ENCODE results near the gene CEMIP2. TPM values are rescaled to one million over a fixed set of nuclear protein-coding genes. Genes with fewer than 3 reads are reported as not detected.
A peak's percentile ranks its signal among the peaks of the same experiment; 100 is the strongest.

The CEMIP2 gene
- total RNA-seq, 2 experiments from 2014 or later = 43.2 to 55.7 TPM

DNA sequence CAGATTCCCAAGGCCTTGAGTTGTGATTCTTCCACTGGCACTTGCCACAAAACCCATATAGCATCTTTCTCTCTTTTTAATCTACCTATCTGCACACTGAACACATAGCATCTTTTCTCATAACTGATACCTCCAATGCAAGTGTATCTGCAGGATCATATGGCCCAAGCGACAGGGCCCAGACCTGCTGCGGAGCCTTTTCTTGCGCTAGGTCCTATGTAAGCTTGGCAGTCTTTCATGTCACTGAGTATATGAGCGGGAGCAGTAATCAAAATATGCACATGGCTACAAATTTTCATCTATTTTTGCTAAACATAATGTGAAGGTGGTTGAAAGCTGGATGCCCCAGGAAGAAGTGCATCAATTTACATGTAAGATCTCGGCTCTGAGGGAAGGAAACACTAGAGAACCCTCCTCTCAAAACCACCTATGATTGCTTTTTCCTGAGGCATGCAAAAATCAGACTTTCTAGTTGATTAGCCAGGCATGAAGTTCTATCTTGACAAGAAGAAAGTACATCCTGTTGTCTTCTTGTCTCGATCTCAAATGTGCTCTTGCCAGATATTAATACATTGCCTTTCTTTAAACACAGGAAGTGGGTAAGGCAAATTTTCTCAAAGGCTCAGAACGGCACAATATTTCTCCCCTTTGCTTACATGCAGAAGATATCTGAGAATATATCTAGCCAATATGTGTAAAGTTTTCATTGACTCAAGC is 26.9 kb upstream of the CEMIP2 start:
- no peaks in the 10 kb centered on the region for H3K27me3 Mint-ChIP-seq
- H3K27ac Mint-ChIP-seq = peak overlapping the region; percentile 98
- CTCF ChIA-PET = interaction anchor here (0.6 to 4.7 kb wide), 2 partner anchors 12 to 35 kb away, joined by 6 to 14 read pairs; no protein-coding TSS in a partner anchor
- peak; percentile 37 for DNase-seq
- H3K4me3 Mint-ChIP-seq = peak overlapping the region; percentile 39
- H3K4me1 Mint-ChIP-seq = peaks cover 51% of the 10 kb centered on the region
- peaks cover 18% of the 10 kb centered on the region for H3K36me3 Mint-ChIP-seq (ENCODE audit: low read depth)
- POLR2A ChIA-PET = interaction anchor here (0.6 to 1.0 kb wide), 2 partner anchors 17 to 1326 kb away, joined by 4 read pairs; no protein-coding TSS in a partner anchor
- H3K9me3 Mint-ChIP-seq = peaks cover 14% of the 10 kb centered on the region

- H3K9me3 Mint-ChIP-seq = peaks cover 14% of the 10 kb centered on the region
- CTCF ChIA-PET = interaction anchor here (0.6 to 4.7 kb wide), 6 partner anchors 10 to 514 kb away, joined by 3 to 14 read pairs (median 4); no protein-coding TSS in a partner anchor
- peaks cover 18% of the 10 kb centered on the region for H3K36me3 Mint-ChIP-seq (ENCODE audit: low read depth)
- peaks cover 51% of the 10 kb centered on the region for H3K4me1 Mint-ChIP-seq
- no peak overlapping the region for H3K4me3 Mint-ChIP-seq
- no peaks in the 10 kb centered on the region for H3K27me3 Mint-ChIP-seq
- POLR2A ChIA-PET = interaction anchor here (0.8 kb wide), 1 partner anchor 10 kb away, joined by 3 read pairs; no protein-coding TSS in a partner anchor
- no peak for DNase-seq
- H3K27ac Mint-ChIP-seq = peak overlapping the region; percentile 87
Observed at GRCh38 chr9:71793386-71794105, 25.2 kb upstream of the CEMIP2 start.

DNA sequence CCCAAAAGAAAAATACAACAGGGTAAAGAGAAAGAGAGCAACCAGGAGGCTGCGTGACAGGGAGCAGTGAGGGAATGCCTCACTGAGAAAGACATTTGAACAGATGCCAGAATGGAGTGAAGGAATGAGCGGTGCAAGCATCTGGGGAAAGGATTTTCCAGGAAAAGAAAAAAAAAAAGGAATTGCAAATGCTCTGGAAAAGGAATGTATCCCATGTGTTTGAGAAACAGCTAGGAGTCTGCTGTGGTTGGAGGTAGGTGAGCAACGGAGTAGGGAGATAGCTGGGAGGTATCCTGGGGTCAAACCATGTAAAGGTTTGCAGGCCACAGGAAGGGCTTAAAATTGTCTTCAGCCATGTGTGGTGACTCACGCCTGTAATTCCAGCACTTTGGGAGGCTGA is 23.6 kb upstream of the CEMIP2 start:
- DNase-seq = no peak
- Mint-ChIP-seq H3K9me3 (peaks cover 14% of the 10 kb centered on the region), H3K36me3 (ENCODE audit: low read depth) (peaks cover 18% of the 10 kb centered on the region), H3K27ac (no peak overlapping the region), H3K4me3 (no peak overlapping the region), H3K27me3 (no peaks in the 10 kb centered on the region), H3K4me1 (peaks cover 43% of the 10 kb centered on the region)
- ChIA-PET CTCF (interaction anchor here (0.6 to 1.0 kb wide), 6 partner anchors 8 to 1391 kb away, joined by 3 to 4 read pairs (median 3); no protein-coding TSS in a partner anchor), POLR2A (no interaction called here)

- ChIA-PET POLR2A (no interaction called here), CTCF (interaction anchor here (0.6 kb wide), 1 partner anchor 23 kb away, joined by 3 read pairs; no protein-coding TSS in a partner anchor)
- no peak overlapping the region for H3K4me3 Mint-ChIP-seq
- H3K27ac Mint-ChIP-seq = no peak overlapping the region
- peaks cover 14% of the 10 kb centered on the region for H3K9me3 Mint-ChIP-seq
- peaks cover 16% of the 10 kb centered on the region for H3K36me3 Mint-ChIP-seq (ENCODE audit: low read depth)
- no peak for DNase-seq
- peaks cover 33% of the 10 kb centered on the region for H3K4me1 Mint-ChIP-seq
- no peaks in the 10 kb centered on the region for H3K27me3 Mint-ChIP-seq
Observed at GRCh38 chr9:71790296-71790695, 22.0 kb upstream of the CEMIP2 start.

DNA sequence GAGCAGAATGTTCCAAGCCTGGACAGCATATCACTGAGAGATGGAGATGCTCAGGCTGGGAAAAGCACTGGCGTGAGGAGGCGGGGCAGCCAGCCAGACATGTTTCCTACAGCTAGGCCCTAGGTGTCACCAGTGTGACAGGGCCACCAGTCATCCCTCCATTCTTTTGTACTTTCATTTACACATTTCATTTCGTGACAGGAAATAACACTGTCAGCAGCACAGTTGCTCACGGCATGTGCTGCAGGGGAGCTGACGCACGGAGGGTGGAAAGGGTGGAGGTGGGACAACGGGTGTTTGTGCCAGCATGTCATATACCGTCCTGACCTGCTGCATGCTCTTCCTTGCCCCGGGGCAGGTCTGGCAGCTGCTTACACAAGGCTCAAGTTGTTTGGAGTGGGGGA is 14.8 kb upstream of the CEMIP2 start:
- H3K36me3 Mint-ChIP-seq (ENCODE audit: low read depth) = peaks cover 6% of the 10 kb centered on the region
- peaks cover 6% of the 10 kb centered on the region for H3K9me3 Mint-ChIP-seq
- H3K27ac Mint-ChIP-seq = peak overlapping the region; percentile 99
- H3K27me3 Mint-ChIP-seq = no peaks in the 10 kb centered on the region
- ChIA-PET CTCF (interaction anchor here (0.7 to 2.4 kb wide), 11 partner anchors 8 to 242 kb away, joined by 3 to 14 read pairs (median 4); no protein-coding TSS in a partner anchor), POLR2A (interaction anchor here (0.9 to 1.2 kb wide), 2 partner anchors 10 to 16 kb away, joined by 3 read pairs; no protein-coding TSS in a partner anchor)
- peak; percentile 86 for DNase-seq
- H3K4me1 Mint-ChIP-seq = peaks cover 50% of the 10 kb centered on the region
- peak overlapping the region; percentile 56 for H3K4me3 Mint-ChIP-seq

- DNase-seq = no peak
- peaks cover 6% of the 10 kb centered on the region for H3K36me3 Mint-ChIP-seq (ENCODE audit: low read depth)
- H3K4me1 Mint-ChIP-seq = peaks cover 52% of the 10 kb centered on the region
- H3K9me3 Mint-ChIP-seq = peaks cover 6% of the 10 kb centered on the region
- POLR2A ChIA-PET = no interaction called here
- H3K4me3 Mint-ChIP-seq = no peak overlapping the region
- H3K27me3 Mint-ChIP-seq = no peaks in the 10 kb centered on the region
- peak overlapping the region; percentile 99 for H3K27ac Mint-ChIP-seq
- CTCF ChIA-PET = interaction anchor here (0.6 kb wide), 1 partner anchor 243 kb away, joined by 3 read pairs; no protein-coding TSS in a partner anchor
Observed at GRCh38 chr9:71781391-71781790, 13.1 kb upstream of the CEMIP2 start.

- ChIA-PET POLR2A (no interaction called here), CTCF (interaction anchor here (0.6 to 1.1 kb wide), 2 partner anchors 176 to 500 kb away, joined by 3 read pairs; no protein-coding TSS in a partner anchor)
- Mint-ChIP-seq H3K4me3 (no peak overlapping the region), H3K36me3 (ENCODE audit: low read depth) (peaks cover 6% of the 10 kb centered on the region), H3K9me3 (peaks cover 6% of the 10 kb centered on the region), H3K27ac (peak overlapping the region; percentile 99), H3K4me1 (peaks cover 53% of the 10 kb centered on the region), H3K27me3 (no peaks in the 10 kb centered on the region)
- no peak for DNase-seq
Observed at GRCh38 chr9:71780953-71781352, 12.6 kb upstream of the CEMIP2 start.

DNA sequence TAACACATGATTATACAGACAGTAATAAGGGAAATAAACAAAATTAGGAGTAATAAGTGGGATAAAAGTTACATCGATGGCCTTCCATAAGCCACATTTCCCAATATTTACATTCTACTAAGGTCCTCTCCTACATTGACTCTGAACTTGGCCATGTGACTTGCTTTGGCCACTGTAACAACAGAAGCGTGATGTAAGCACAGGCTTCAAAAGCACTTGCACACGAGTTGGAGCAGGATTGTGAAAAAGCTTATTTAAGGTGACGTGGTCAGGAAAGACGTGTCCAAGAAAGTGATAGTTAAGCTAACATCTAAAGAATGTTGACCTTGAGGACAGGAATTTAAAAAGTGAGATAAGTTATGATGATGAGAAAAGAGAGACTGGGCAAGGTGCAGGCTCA is 9.8 kb upstream of the CEMIP2 start:
- no peak overlapping the region for H3K27ac Mint-ChIP-seq
- no peaks in the 10 kb centered on the region for H3K36me3 Mint-ChIP-seq (ENCODE audit: low read depth)
- H3K9me3 Mint-ChIP-seq = no peaks in the 10 kb centered on the region
- ChIA-PET POLR2A (interaction anchor here (1.0 kb wide), 1 partner anchor 17 kb away, joined by 4 read pairs; no protein-coding TSS in a partner anchor), CTCF (interaction anchor here (0.7 to 3.6 kb wide), 5 partner anchors 10 to 173 kb away, joined by 3 to 22 read pairs (median 4); partner anchors contain the start of gene CEMIP2)
- H3K27me3 Mint-ChIP-seq = no peaks in the 10 kb centered on the region
- no peak overlapping the region for H3K4me3 Mint-ChIP-seq
- no peak for DNase-seq
- H3K4me1 Mint-ChIP-seq = peaks cover 43% of the 10 kb centered on the region

- no peaks in the 10 kb centered on the region for H3K9me3 Mint-ChIP-seq
- H3K27me3 Mint-ChIP-seq = no peaks in the 10 kb centered on the region
- peaks cover 22% of the 10 kb centered on the region for H3K4me1 Mint-ChIP-seq
- CTCF ChIA-PET = no interaction called here
- no peaks in the 10 kb centered on the region for H3K36me3 Mint-ChIP-seq (ENCODE audit: low read depth)
- POLR2A ChIA-PET = no interaction called here
- H3K27ac Mint-ChIP-seq = no peak overlapping the region
- no peak for DNase-seq
- H3K4me3 Mint-ChIP-seq = no peak overlapping the region
Observed at GRCh38 chr9:71774920-71775319, 6.6 kb upstream of the CEMIP2 start.

DNA sequence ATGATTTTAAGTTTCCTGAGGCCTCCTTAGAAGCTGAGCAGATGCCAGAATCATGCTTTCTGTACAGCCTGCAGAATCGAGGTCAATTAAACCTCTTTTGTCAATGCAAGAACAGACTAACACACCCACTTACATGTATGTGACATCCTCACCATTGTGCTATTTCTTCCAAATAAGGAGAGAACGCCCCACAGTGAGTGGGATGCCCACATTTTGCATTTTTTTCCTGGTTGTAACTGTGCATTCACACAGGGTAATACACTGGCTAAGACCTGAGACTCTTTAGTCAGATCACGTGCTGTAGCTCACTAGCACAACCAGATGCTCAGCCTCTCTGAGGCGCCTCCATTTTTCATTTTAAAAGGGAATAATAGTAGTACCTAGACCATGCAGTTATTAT is 4.4 kb upstream of the CEMIP2 start:
- CTCF ChIA-PET = interaction anchor here (0.6 to 2.5 kb wide), 2 partner anchors 11 to 463 kb away, joined by 3 to 7 read pairs; no protein-coding TSS in a partner anchor
- no peak overlapping the region for H3K4me3 Mint-ChIP-seq

DNA sequence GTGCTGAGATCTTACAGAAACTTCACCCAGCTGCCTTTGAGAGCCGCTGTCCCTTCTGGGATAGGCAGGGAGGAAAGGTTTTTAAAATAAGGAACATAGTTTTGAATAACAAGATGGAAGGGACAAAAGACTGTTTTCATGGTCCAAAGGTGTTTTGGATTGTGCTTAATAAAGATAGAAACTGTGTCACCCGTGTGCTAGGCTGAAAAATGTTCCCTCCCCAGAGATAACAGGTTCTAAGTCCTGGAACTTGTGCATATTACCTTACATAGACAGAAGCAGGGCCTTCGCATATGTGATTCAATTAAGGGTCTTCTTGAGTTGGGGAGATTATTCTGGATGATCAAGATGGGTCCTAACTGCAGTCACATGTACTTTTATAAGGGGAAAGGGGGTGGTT is 1.9 kb upstream of the CEMIP2 start:
- H3K27ac Mint-ChIP-seq = no peak overlapping the region
- DNase-seq = no peak
- no peaks in the 10 kb centered on the region for H3K36me3 Mint-ChIP-seq (ENCODE audit: low read depth)
- ChIA-PET POLR2A (no interaction called here), CTCF (interaction anchor here (3.8 to 4.5 kb wide), 2 partner anchors 8 to 165 kb away, joined by 19 to 22 read pairs; no protein-coding TSS in a partner anchor)
- H3K4me1 Mint-ChIP-seq = peaks cover 37% of the 10 kb centered on the region
- H3K9me3 Mint-ChIP-seq = no peaks in the 10 kb centered on the region
- peak overlapping the region; percentile 86 for H3K4me3 Mint-ChIP-seq
- no peaks in the 10 kb centered on the region for H3K27me3 Mint-ChIP-seq

More for the DNA sequence above, 4.4 kb upstream of the CEMIP2 start:
- no peak overlapping the region for H3K27ac Mint-ChIP-seq
- H3K4me1 Mint-ChIP-seq = peaks cover 23% of the 10 kb centered on the region
- no peak for DNase-seq
- H3K9me3 Mint-ChIP-seq = no peaks in the 10 kb centered on the region
- H3K27me3 Mint-ChIP-seq = no peaks in the 10 kb centered on the region
- POLR2A ChIA-PET = no interaction called here
- no peaks in the 10 kb centered on the region for H3K36me3 Mint-ChIP-seq (ENCODE audit: low read depth)

GRCh38 chr9:71769175-71770161 is 1.2 kb upstream of the CEMIP2 start:
- peak overlapping the region; percentile 91 for H3K27ac Mint-ChIP-seq
- peaks cover 39% of the 10 kb centered on the region for H3K4me1 Mint-ChIP-seq
- no peaks in the 10 kb centered on the region for H3K27me3 Mint-ChIP-seq
- CTCF ChIA-PET = interaction anchor here (0.6 to 4.5 kb wide), 9 partner anchors 8 to 256 kb away, joined by 3 to 22 read pairs (median 4); no protein-coding TSS in a partner anchor
- peak overlapping the region; percentile 86 for H3K4me3 Mint-ChIP-seq
- H3K9me3 Mint-ChIP-seq = no peaks in the 10 kb centered on the region
- peak; percentile 72 for DNase-seq
- no peaks in the 10 kb centered on the region for H3K36me3 Mint-ChIP-seq (ENCODE audit: low read depth)
- POLR2A ChIA-PET = no interaction called here
